HepG2 (cell line): ENCODE data around the gene RRBP1. TPM values are rescaled to one million over a fixed set of nuclear protein-coding genes. Genes with fewer than 3 reads are reported as not detected.

Experiments used
- CBX1 ChIP-seq: IDR thresholded peaks from one replicate; pipeline ENCODE4 v1.6.1; 2016; ENCODE audit warnings: antibody characterized with exemption, low read depth
- CEBPG ChIP-seq: IDR thresholded peaks from 2 replicates; pipeline ENCODE4 v1.6.1; 2016
- CTCF ChIP-seq: sonication (generic); formaldehyde crosslinking; IDR thresholded peaks from 2 replicates; pipeline ENCODE4 v1.5.0; 2020; ENCODE audit warnings: mild to moderate bottlenecking, missing genetic modification reagents, moderate library complexity
- DPF2 ChIP-seq: sonication (generic); formaldehyde crosslinking; IDR thresholded peaks from 2 replicates; pipeline ENCODE4 v1.4.0; 2020; ENCODE audit warnings: mild to moderate bottlenecking, low read depth, missing genetic modification reagents, borderline replicate concordance
- HNF4A ChIP-seq: sonication (generic); formaldehyde crosslinking; IDR thresholded peaks from 2 replicates; pipeline ENCODE4 v1.4.0; 2020; ENCODE audit warnings: missing genetic modification reagents
- ISL2 ChIP-seq: sonication (generic); formaldehyde crosslinking; IDR thresholded peaks from 2 replicates; pipeline ENCODE4 v1.5.0; 2020; ENCODE audit warnings: missing genetic modification reagents
- KAT8 ChIP-seq: IDR thresholded peaks from 2 replicates; pipeline ENCODE4 v1.6.1; 2016; ENCODE audit warnings: missing genetic modification reagents, missing compliant biosample characterization
- MXD1 ChIP-seq: sonication (generic); formaldehyde crosslinking; IDR thresholded peaks from 2 replicates; pipeline ENCODE4 v1.4.0; 2020; ENCODE audit warnings: mild to moderate bottlenecking, missing genetic modification reagents
- MXI1 ChIP-seq: IDR thresholded peaks from 3 replicates; pipeline ENCODE4 v1.6.1; 2012; ENCODE audit warnings: low read depth, low read length, inconsistent platforms, borderline replicate concordance
- NBN ChIP-seq: fragments of 450-650 bp; conservative IDR thresholded peaks from 2 replicates; pipeline ENCODE4 v1.6.1; 2017
- RAD21 ChIP-seq: fragments of 450-650 bp; formaldehyde crosslinking; IDR thresholded peaks from 2 replicates; pipeline ENCODE4 v1.5.0; 2020; ENCODE audit warnings: mild to moderate bottlenecking
- RXRA ChIP-seq: sonication (generic); formaldehyde crosslinking; IDR thresholded peaks from 2 replicates; pipeline ENCODE4 v1.5.1; 2020; ENCODE audit warnings: missing genetic modification reagents
- TRAFD1 ChIP-seq: sonication (generic); formaldehyde crosslinking; IDR thresholded peaks from 2 replicates; pipeline ENCODE4 v1.5.1; 2020; ENCODE audit warnings: missing genetic modification reagents, mild to moderate bottlenecking, borderline replicate concordance
- ZBTB10 ChIP-seq: sonication (generic); formaldehyde crosslinking; IDR thresholded peaks from 2 replicates; pipeline ENCODE4 v1.4.0; 2020; ENCODE audit warnings: missing genetic modification reagents, borderline replicate concordance
- ZNF317 ChIP-seq: sonication (generic); formaldehyde crosslinking; IDR thresholded peaks from 2 replicates; pipeline ENCODE4 v1.5.0; 2020; ENCODE audit warnings: mild to moderate bottlenecking, missing genetic modification reagents
- ZNF737 ChIP-seq: sonication (generic); formaldehyde crosslinking; IDR thresholded peaks from 2 replicates; pipeline ENCODE4 v1.5.0; 2020; ENCODE audit warnings: missing genetic modification reagents, mild to moderate bottlenecking, borderline replicate concordance
- ZXDC ChIP-seq: sonication (generic); formaldehyde crosslinking; IDR thresholded peaks from 2 replicates; pipeline ENCODE4 v1.5.0; 2020; ENCODE audit warnings: mild to moderate bottlenecking, missing genetic modification reagents
- polyA plus RNA-seq, 8 experiments: library from polyadenylated mRNA; depleted of rRNA in 3 of 8; stranded (reverse) in 7 of 8; unstranded in 1 of 8; fragments of >200 nt; fragmentation: Illumina TruSeq in 4 of 8; extraction: Trizol in 4 of 8; gene quantifications; 2 replicates each; pipeline versions ENCODE4 v1.2.1 to v1.2.3, GENCODE V29; 2011 to 2016; ENCODE audit warnings: low read depth in 4 of 8, missing spikeins in 1 of 8, mixed read lengths in 1 of 8; ENCODE audit not compliant: insufficient read depth in 1 of 8
- total RNA-seq, 5 experiments: library from RNA; depleted of rRNA; stranded (reverse); fragments of >200 nt; fragmentation: Illumina TruSeq; extraction: Trizol; gene quantifications; 2 replicates each; pipeline ENCODE4 v1.2.3, GENCODE V29; 2016; ENCODE audit warnings: low read depth in 1 of 5

The RRBP1 gene
- total and polyA plus RNA-seq, 2 of the 13 experiments (the other 11 are each of a cell fraction or from before 2014, with no cell fraction given), result 150 to 222 TPM

- TF ChIP-seq ZNF737 (no peak), DPF2 (CRISPR knock-in tag) (peak; percentile 53; the same call in 1 of the 2 replicates), MXD1 (CRISPR knock-in tag) (peak; percentile 87), ZBTB10 (CRISPR knock-in tag) (no peak; the same call in 1 of the 2 replicates), CBX1 (peak; percentile 89), TRAFD1 (CRISPR knock-in tag) (no peak; the same call in 1 of the 2 replicates), NBN (no peak), ZNF317 (CRISPR knock-in tag) (peak; percentile 71; the same call in 1 of the 2 replicates), RAD21 (peak; percentile 92), MXI1 (peak; percentile 78; the same call in 1 of the 3 replicates), KAT8 (peak; percentile 92), HNF4A (CRISPR knock-in tag) (peak; percentile 60; the same call in 1 of the 2 replicates), CTCF (CRISPR knock-in tag) (peak; percentile 89), RXRA (peak; percentile 89), ISL2 (CRISPR knock-in tag) (peak; percentile 84), ZXDC (CRISPR knock-in tag) (no peak), CEBPG (peak; percentile 100)
Observed at GRCh38 chr20:17682103-17682888, at the start of gene RRBP1 (continued).
